Transverse colon (tissue), 4 donors: ENCODE results near the gene ULK4. TPM values are rescaled to one million over a fixed set of nuclear protein-coding genes. Genes with fewer than 3 reads are reported as not detected.
A peak's percentile ranks its signal among the peaks of the same experiment; 100 is the strongest.

Experiments used
- DNase-seq: peaks from one replicate; pipeline ENCODE4 v3.0.0-alpha.2; 2019
- H3K27ac ChIP-seq, 4 donors: fragments of 200-600 bp; sonication (generic); 2 replicates each; pipeline ENCODE4 v1.5.1; 2016 to 2018; ENCODE audit warnings: inconsistent platforms in 4 of 4
- H3K27me3 ChIP-seq: fragments of 200-600 bp; sonication (generic); 2 replicates; pipeline ENCODE4 v1.5.1; 2017; ENCODE audit warnings: inconsistent platforms
- H3K36me3 ChIP-seq, 4 donors: fragments of 200-600 bp; sonication (generic); 2 replicates each; pipeline ENCODE4 v1.5.1; 2017 to 2019; ENCODE audit warnings: inconsistent platforms in 4 of 4
- H3K4me1 ChIP-seq, 4 donors: fragments of 200-600 bp; sonication (generic); 2 replicates each; pipeline ENCODE4 v1.5.1; 2017 to 2020; ENCODE audit warnings: inconsistent platforms in 4 of 4
- H3K4me3 ChIP-seq, 4 donors: fragments of 200-600 bp; sonication (generic); 1 replicate in 1 of 4; 2 replicates in 3 of 4; pipeline versions ENCODE4 v1.5.1 to v1.6.1; 2017 to 2019; ENCODE audit warnings: inconsistent platforms in 4 of 4
- H3K9me3 ChIP-seq, 2 donors: fragments of 200-600 bp; sonication (generic); 2 replicates each; pipeline ENCODE4 v1.5.1; 2017 to 2019; ENCODE audit warnings: inconsistent platforms in 2 of 2
- EP300 ChIP-seq: sonication (generic); formaldehyde crosslinking; IDR thresholded peaks from one replicate; pipeline ENCODE4 v1.6.1; 2017; ENCODE audit warnings: antibody characterized with exemption, low read depth
- POLR2A ChIP-seq: fragments of 450-650 bp; IDR thresholded peaks from one replicate; pipeline ENCODE4 v1.6.1; 2016; ENCODE audit warnings: antibody characterized with exemption, mild to moderate bottlenecking, moderate library complexity
- POLR2AphosphoS5 ChIP-seq, 3 donors: sonication (generic); formaldehyde crosslinking; IDR thresholded peaks; one replicate each; pipeline ENCODE4 v1.6.1; 2016; ENCODE audit warnings: antibody characterized with exemption in 3 of 3
- WGBS, 2 donors: methylation state at CpG; one replicate each; pipeline ENCODE4 v1.1.5; 2018; ENCODE audit warnings: low coverage in 1 of 2; 5-methylcytosine and 5-hydroxymethylcytosine counted together
- in situ Hi-C, 4 donors: fragments of 200-750 bp; cut with MboI; loops; one replicate each; pipeline versions ENCODE4 v1.15.0 to v1.15.1; 2017; ENCODE audit warnings: low sequenced_read_pairs in 3 of 4, low pct_ligation_motif_present in 1 of 4, low pct_unique_long_range_greater_than_20kb in 1 of 4
- intact Hi-C: fragments of 100-400 bp; cut with DNase I; formaldehyde crosslinking; loops from one replicate; pipeline ENCODE4 v1.15.1; 2023; ENCODE audit warnings: low total_unique reads
- total RNA-seq, 4 donors: library from RNA; depleted of rRNA; stranded (reverse); fragments of >200 nt; gene quantifications; one replicate each; pipeline ENCODE4 v1.1.0, GENCODE V29; 2016
- TF ChIP-seq, protein P1 (sequence below), 5 experiments: fragments of 200-600 bp in 3 of 5; fragments of 450-650 bp in 2 of 5; sonication (generic) in 3 of 5; IDR thresholded peaks; 1 replicate in 2 of 5; 2 replicates in 3 of 5; pipeline ENCODE4 v1.5.1; 2016 to 2017; ENCODE audit warnings: antibody characterized with exemption in 5 of 5, inconsistent platforms in 3 of 5, mild to moderate bottlenecking in 2 of 5, moderate library complexity in 1 of 5

Gene ULK4
- total RNA-seq, 4 donors from 2014 or later = 4.1 to 19.2 (median 11.7) TPM

GRCh38 chr3:41683666-41684350 lies 278.1 kb downstream of the ULK4 start:
- intact Hi-C loops = no loop called here
- Histone ChIP-seq H3K4me3 (no peak overlapping the region), H3K27ac (peak overlapping the region in 3 of 4 donors; percentile 13 to 56 (median 22)), H3K27me3 (no peaks in the 10 kb centered on the region), H3K4me1 (peaks cover 0 to 19% (median 5%) of the 10 kb centered on the region in 4 donors), H3K9me3 (no peaks in the 10 kb centered on the region), H3K36me3 (no peaks in the 10 kb centered on the region)
- peak; percentile 61 for DNase-seq
- TF ChIP-seq, protein P1, sequence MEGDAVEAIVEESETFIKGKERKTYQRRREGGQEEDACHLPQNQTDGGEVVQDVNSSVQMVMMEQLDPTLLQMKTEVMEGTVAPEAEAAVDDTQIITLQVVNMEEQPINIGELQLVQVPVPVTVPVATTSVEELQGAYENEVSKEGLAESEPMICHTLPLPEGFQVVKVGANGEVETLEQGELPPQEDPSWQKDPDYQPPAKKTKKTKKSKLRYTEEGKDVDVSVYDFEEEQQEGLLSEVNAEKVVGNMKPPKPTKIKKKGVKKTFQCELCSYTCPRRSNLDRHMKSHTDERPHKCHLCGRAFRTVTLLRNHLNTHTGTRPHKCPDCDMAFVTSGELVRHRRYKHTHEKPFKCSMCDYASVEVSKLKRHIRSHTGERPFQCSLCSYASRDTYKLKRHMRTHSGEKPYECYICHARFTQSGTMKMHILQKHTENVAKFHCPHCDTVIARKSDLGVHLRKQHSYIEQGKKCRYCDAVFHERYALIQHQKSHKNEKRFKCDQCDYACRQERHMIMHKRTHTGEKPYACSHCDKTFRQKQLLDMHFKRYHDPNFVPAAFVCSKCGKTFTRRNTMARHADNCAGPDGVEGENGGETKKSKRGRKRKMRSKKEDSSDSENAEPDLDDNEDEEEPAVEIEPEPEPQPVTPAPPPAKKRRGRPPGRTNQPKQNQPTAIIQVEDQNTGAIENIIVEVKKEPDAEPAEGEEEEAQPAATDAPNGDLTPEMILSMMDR (IDR thresholded peaks at IDR 0.05) = no peak
- no peak for TF ChIP-seq POLR2AphosphoS5 (IDR thresholded peaks at IDR 0.05)
- no peak for TF ChIP-seq POLR2A
- TF ChIP-seq EP300 = no peak
- in situ Hi-C loops = no loop called here
- 61 to 72% methylated on average over 8 to 10 of the region's 10 CpGs for WGBS, 2 donors

DNA sequence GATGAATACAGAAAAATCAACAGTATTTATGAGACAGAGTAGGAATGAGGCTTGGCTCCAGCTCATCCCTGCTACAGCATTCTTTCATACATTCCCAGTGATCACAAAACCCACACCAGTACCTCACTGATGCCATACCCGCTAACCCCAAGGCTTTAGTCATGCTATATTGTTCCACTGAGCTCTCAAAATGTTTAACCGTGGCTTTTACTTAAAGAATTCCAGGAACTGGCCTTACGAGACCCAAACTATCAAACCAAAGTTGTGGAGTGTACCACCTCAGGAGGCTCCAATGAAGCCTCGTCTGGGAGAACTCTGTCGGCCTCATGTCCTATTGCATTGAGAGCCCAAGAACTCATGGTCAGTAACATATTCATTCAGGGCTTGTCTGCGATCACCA lies 278.9 kb downstream of the ULK4 start:
- H3K4me1 ChIP-seq = peaks cover 0 to 19% (median 5%) of the 10 kb centered on the region in 4 donors
- no peaks in the 10 kb centered on the region for H3K36me3 ChIP-seq
- DNase-seq = no peak
- WGBS, 2 donors = 89 to 100% methylated on average over 3 to 6 of the region's 6 CpGs
- intact Hi-C loops (no loop called here), in situ Hi-C loops (no loop called here)
- H3K27ac ChIP-seq = peak overlapping the region in 2 of 4 donors; percentile 22 to 56
- no peaks in the 10 kb centered on the region for H3K27me3 ChIP-seq
- TF ChIP-seq POLR2A (no peak), POLR2AphosphoS5 (IDR thresholded peaks at IDR 0.05) (no peak), EP300 (no peak)
- TF ChIP-seq, protein P1 (IDR thresholded peaks at IDR 0.05) = no peak
- no peak overlapping the region for H3K4me3 ChIP-seq
- H3K9me3 ChIP-seq = no peaks in the 10 kb centered on the region

DNA sequence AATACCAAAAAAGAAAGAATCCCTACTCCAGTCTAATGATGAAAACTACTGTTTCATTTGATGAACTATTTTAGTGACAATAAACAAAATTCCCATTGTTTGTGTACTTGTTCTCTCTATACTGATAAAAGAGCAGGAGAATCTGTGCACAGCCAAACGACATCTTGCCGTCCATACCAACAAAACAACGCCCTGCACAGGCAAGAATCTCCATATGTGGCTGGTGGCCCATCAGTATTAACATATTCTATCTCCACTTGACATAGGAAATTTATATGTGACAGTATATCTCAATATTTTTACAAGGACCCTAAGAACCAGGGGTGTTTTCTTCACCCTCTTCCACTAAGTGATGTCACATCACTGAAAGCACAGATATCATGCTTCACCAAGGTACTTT lies 279.5 kb downstream of the ULK4 start:
- in situ Hi-C loops (no loop called here), intact Hi-C loops (no loop called here)
- H3K4me3 ChIP-seq = no peak overlapping the region
- 96 to 99% methylated on average over 3 of the region's 3 CpGs for WGBS, 2 donors
- H3K27ac ChIP-seq = peak overlapping the region in 1 of 4 donors; percentile 56
- H3K27me3 ChIP-seq = no peaks in the 10 kb centered on the region
- TF ChIP-seq EP300 (no peak), POLR2AphosphoS5 (IDR thresholded peaks at IDR 0.05) (no peak), POLR2A (no peak)
- TF ChIP-seq, protein P1 (IDR thresholded peaks at IDR 0.05) = no peak
- no peak for DNase-seq
- peaks cover 0 to 19% (median 5%) of the 10 kb centered on the region in 4 donors for H3K4me1 ChIP-seq
- H3K36me3 ChIP-seq = no peaks in the 10 kb centered on the region
- no peaks in the 10 kb centered on the region for H3K9me3 ChIP-seq

DNA sequence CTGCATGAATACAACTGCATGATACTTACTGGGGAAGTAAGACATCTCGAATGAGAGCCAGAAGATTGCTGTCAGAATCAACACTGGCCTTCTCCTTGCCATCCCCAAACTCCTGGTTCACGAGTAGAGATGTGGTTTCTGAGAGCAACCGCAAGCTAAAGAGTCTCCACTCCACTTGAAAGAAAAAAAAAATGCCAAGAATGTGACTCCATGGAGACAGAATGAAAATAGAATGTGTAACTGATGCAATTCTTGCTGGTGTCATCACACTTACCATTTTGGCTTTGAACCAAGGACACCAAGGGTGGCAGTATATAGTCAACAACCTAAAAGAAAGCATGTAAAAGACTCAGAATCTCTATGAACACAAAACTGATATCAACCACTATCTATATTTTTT lies 280.4 kb downstream of the ULK4 start:
- no peak overlapping the region for H3K27ac ChIP-seq
- TF ChIP-seq, protein P1 (IDR thresholded peaks at IDR 0.05) = no peak
- TF ChIP-seq POLR2A (no peak), POLR2AphosphoS5 (IDR thresholded peaks at IDR 0.05) (peak in 2 of 3 donors; percentile 36 to 66)
- in situ Hi-C loops = no loop called here
- H3K27me3 ChIP-seq = no peaks in the 10 kb centered on the region
- no peak for DNase-seq
- H3K36me3 ChIP-seq = no peaks in the 10 kb centered on the region
- H3K9me3 ChIP-seq = no peaks in the 10 kb centered on the region
- WGBS, 2 donors = 76% methylated on average over 3 of the region's 3 CpGs; no CpG with 5 or more reads in 1 of the 2 donors
- H3K4me3 ChIP-seq = peak overlapping the region in 1 of 4 donors; percentile 5
- peaks cover 0 to 19% (median 5%) of the 10 kb centered on the region in 4 donors for H3K4me1 ChIP-seq
- intact Hi-C loops = no loop called here
